Activated effector memory CD4-positive, alpha-beta T cell treated with Interleukin-2 at 50 U/mL for 16 hours (primary cell): Measurements from ENCODE around the gene B3GNT9.
A peak's percentile ranks its signal among the peaks of the same experiment; 100 is the strongest.

Source experiments
- DNase-seq: peaks from one replicate; pipeline ENCODE4 v3.0.0-alpha.2; 2020

The B3GNT9 gene

DNA sequence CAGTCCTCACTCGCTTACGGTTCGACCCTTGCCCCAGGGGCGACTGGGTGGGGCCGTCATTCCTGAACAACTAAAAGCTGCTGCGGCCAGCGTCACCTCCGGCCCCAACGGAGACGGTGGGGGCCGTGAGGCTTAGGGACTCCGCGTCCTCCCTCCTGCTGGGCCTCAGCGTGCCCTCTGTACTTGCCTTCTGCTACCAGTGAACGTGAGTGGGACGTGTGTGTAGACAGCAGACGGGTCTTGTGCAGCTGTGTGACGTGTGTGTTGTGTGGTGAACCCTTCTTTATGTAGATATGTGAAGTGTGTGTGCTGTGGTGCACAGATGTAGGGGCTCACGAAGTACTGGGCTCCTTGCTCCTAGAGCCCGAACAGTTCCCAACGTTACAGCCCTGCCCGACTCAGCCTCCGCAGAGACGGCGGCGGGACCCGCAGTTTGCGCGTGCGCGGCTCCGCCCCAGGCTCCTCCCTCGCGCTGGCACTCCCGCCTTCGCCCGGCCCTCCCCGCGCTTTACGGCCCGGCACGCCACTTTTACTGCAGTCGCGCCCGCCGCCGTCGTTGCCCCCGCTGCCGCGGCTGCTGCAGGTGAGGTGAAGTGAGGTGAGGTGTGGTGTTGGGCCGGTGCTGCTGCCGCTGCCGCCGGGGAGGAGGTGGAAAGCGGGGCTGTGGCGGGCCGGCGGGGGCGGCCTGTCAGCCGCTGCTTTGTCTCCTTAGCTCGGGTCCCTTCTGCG lies 41.2 kb downstream of the B3GNT9 start, which contains the start of gene PHAF1:
Gene PHAF1 (plus strand): TSS at position 535 of the 729 bp plus-strand sequence. CDS start 235 bp downstream, outside the sequence.
- DNase-seq, result peak; percentile 95

DNA sequence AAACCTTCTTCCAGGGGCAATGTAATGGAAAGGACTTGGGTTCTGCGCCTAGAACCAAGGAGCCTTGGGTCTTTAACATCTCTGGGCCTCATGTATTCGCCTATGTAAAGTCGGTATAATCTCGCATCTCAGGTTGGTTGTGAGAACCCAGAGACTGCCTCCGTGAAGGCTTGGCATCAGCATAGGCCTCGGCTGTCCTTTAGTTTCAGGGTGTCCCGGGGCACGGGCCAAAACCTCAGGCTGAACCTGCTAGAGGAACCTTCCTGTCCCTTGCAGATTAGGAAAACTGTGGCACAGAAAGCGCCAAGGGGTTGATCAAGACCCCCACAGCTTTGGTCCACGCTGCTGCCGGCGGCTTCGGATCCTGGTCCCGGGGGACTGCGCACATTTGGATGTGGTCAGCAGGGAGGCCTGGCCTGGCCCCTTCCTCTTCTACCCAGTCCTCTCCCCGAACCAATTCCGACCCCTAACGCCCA lies 41.8 kb downstream of the B3GNT9 start:
- no peak for DNase-seq

DNA sequence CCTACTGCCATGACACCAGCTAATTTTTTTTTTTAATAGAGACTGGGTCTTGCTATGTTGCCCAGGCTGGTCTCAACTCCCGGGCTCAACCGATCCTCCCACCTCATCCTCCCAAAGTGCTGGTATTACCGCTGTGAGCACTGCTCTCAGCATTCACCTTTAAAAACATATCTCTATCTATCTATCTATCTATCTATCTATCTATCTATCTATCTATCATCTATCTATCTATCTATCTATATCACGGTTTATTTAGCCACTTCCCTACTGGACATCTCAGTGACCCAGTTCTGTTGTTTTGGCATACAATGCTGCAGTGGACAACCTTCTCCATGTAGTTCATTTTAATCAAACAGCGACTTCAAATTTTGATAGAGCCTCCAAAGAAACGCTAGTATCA lies 42.3 kb downstream of the B3GNT9 start:
- no peak for DNase-seq

DNA sequence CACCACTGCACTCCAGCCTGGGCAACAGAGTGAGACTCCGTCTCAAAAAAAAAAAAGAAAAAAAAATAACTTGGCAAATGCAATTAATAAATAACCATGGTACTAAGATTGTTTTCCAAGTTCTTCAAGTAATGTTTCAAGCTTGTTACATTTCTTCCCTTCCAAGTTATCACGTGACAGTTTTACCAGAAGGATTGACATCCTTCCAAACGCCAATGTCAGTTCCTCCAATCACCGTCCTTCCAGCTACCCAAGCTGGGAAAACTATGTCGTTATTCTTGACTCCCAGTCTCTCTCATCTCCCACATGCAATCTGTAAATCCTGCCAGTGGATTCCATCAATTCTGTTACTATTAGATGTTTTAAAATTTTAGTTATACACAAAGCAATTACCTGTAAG lies 44.9 kb downstream of the B3GNT9 start:
- DNase-seq, result no peak

DNA sequence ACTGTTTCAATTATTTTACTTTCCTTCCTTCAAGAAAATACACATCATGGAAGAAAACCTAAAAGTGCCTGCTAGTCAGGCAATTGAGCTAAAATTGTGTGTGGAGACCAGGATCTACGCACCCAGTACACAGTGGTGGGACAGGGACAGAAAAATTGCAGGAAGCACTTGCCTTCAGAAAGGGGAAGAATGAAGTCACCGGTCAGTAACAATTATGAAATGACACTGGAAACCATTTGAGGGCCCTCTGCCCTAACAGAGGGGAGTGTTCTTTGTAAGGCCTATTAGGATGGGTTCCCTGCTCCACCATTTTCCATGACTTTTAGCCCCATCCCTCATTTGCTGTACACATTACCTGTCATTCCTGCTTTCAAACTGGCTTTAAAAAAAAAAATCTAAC lies 45.6 kb downstream of the B3GNT9 start:
- no peak for DNase-seq

DNA sequence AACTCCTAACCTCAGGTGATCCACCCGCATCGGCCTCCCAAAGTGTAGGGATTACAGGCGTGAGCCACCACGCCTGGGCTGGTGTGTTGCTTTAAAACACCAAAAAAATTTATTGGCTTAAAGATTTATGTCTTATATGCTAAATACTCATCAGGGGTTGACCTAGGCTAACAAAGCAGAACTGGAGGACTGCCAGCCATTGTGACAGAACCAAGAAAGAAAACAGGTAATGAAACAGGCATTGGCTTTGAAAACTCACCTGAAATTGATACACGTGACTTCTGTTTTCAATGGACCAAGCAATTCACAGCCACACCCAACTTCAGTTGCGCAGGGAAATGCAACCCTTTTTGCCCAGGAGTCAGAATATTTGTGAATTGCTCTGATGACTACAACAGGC lies 46.0 kb downstream of the B3GNT9 start:
- no peak for DNase-seq

DNA sequence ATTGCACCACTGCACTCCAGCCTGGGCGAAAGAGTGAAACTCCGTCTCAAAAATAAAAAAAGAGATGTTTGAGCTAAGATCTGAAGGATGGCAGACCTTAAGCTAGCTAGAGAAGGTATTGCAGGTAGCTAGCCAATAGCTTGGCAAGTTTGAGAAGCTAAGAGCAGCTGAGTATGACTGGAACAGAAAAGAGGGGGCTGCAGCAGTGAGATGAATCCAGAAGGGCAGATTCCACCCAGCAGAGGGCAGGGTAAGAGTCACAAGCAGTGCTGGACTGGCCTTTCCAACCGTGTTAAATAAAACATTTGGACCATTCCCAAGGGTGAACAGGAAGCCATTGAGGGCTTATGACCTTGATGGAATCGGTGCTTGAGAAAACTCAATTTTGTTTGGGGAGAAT lies 46.7 kb downstream of the B3GNT9 start:
- no peak for DNase-seq

DNA sequence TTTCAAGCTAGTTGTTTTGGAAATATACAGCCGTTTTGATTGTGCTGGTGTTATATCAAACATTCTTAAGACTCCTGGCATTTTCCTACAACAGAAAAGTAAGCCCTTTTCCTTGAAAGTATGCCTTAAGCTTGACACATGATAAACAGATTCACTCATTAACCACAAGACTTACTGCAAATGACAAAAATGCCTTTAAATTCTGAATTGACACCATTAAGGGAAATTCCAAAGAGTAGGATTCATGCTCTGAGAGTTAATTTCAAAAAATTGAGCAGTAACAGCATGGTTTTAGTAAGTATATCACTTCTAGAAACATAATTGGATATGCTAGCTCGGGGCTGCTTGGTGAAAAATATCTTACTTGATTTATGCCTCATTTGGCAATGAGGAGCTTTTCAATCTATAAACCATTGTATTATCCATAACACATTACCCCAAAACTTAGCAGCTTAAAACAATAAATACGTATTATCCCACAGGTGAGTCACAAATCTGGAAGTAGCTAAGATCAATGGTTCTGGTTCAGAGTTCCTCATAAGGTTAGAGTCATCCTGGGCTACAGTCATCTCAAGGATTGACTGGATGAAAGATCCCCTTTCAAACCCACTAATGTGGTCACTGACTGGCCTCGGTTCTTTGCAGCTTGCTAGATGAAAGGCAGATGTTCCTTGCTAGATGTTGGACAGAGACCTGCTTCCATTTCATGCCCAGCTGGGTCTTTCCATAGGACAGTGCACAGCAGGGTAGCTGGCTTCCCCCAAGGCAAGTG lies 49.3 kb downstream of the B3GNT9 start:
- no peak for DNase-seq

DNA sequence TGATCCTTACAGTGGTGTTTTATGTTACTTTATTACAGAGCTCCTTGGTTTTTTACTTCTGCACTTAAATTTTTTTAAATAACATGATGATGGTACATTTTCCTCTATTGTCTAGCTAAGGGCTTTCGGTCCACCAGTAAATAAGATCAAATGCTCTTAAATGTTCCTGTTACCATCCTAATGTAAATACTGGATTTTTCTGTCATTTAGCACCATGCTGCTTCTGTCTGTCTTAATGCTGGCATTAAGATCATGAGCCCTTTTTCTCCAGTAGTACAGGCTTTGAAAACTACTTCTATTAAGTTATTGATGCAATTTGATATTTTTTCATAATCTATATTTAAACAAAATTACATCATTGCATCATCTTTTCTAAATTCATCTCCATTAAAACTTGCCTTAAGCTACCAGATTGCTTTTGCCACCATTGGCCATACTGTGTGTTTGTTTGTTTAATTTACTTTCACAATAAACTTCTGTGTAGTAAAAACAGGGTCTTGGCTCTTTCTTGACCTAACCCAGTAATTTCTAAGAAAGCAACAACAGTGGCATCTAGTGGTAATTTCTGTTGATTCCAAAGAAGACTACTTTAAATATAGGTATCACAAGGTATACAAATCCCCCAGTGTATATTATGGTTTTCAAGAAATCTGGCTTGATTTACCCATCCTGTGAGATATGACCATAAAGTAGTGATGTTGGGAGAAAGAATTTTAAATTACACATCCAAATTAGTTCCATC lies 50.1 kb downstream of the B3GNT9 start:
- no peak for DNase-seq

DNA sequence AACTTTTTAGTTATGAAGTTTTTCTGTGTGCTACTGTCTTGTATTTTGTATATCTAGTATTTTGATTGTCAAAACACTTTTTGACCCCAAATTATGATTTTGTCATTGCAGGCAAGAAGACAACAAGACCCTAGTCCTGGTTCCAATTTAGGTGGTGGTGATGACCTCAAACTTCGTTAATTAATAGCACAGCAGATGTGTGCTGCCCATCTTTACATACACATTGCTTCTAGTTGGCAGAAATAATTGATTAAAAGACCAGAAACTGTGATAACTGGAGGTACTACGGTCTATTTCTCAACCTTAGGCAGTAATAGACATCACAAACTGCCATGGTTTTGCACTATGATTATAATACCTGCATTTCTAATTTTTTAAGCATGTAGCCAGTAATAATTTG lies 52.2 kb downstream of the B3GNT9 start:
- no peak for DNase-seq
